HCT116 (cell line): ENCODE measurements around the gene CNTN5. TPM values are rescaled to one million over a fixed set of nuclear protein-coding genes. Genes with fewer than 3 reads are reported as not detected.

Experiments used
- ATAC-seq: fragments of 200-7000 bp; cut with Tn5 transposase; 2 replicates; pipeline ENCODE4 v1.9.1; 2020; ENCODE audit warnings: mild to moderate bottlenecking, moderate library complexity
- BruUV-seq: library from RNA; stranded (reverse); fragments of 400-500 nt; replicated peaks from 2 replicates; lab custom pipeline; 2021; lab: Mats Ljungman, UMichigan
- CTCF ChIA-PET: fragments of 300-600 bp; sonication (Branson Sonifier 250); formaldehyde crosslinking; loops from one replicate; lab custom pipeline; 2021; ENCODE audit warnings: antibody characterized with exemption; lab: Charles Lee
- POLR2A ChIA-PET: fragments of 300-600, 350-600 bp; sonication (Branson Sonifier 250); formaldehyde crosslinking; loops from one replicate; lab custom pipeline; 2021; ENCODE audit warnings: antibody characterized with exemption; lab: Charles Lee
- RAD21 ChIA-PET, 2 experiments: fragments of 300-600 bp; sonication (Branson Sonifier 250); formaldehyde crosslinking; loops; one replicate each; lab custom pipeline; 2023; ENCODE audit warnings: low total read pairs in 2 of 2; ENCODE audit not compliant: uncharacterized antibody in 2 of 2, unreplicated experiment in 2 of 2, low non-redundant PET in 1 of 2; lab: Charles Lee
- DNase-seq: peaks from one replicate; pipeline ENCODE4 v3.0.0-alpha.2; 2010; ENCODE audit warnings: low read depth, low spot score
- H2AFZ ChIP-seq: fragments of 200-600 bp; shearing (Covaris generic), sonication (generic); 2 replicates; pipeline ENCODE4 v1.6.1; 2017; ENCODE audit warnings: low read depth, mixed run types, mixed read lengths, antibody characterized with exemption, low read length; ENCODE audit not compliant: poor library complexity, severe bottlenecking
- H3K27ac ChIP-seq: 2 replicates; pipeline ENCODE4 v1.5.1; 2012; ENCODE audit warnings: low read depth, low read length
- H3K27me3 ChIP-seq: fragments of 200-600 bp; sonication (generic); 2 replicates; pipeline ENCODE4 v1.6.1; 2016; ENCODE audit warnings: mixed run types, low read length, mixed read lengths; ENCODE audit not compliant: insufficient read depth
- H3K36me3 ChIP-seq, 2 experiments: fragments of 200-500 bp in 1 of 2; fragments of 200-600 bp in 1 of 2; sonication (Bioruptor generic) in 1 of 2; sonication (generic) in 1 of 2; 2 replicates each; pipeline versions ENCODE4 v1.5.1 to v1.6.1; 2014 to 2016; ENCODE audit warnings: low read length in 2 of 2, inconsistent platforms in 1 of 2, mixed read lengths in 1 of 2, mixed run types in 1 of 2; ENCODE audit not compliant: insufficient read depth in 2 of 2, control insufficient read depth in 1 of 2
- H3K4me1 ChIP-seq, 2 experiments: fragments of 200-600 bp in 1 of 2; sonication (generic) in 1 of 2; 2 replicates each; pipeline versions ENCODE4 v1.5.1 to v1.6.1; 2012 to 2017; ENCODE audit warnings: low read length in 2 of 2, inconsistent platforms in 1 of 2, mild to moderate bottlenecking in 1 of 2, mixed read lengths in 1 of 2, mixed run types in 1 of 2, moderate library complexity in 1 of 2; ENCODE audit not compliant: insufficient read depth in 2 of 2, control insufficient read depth in 1 of 2
- H3K4me2 ChIP-seq: fragments of 200-600 bp; sonication (generic); 2 replicates; pipeline ENCODE4 v1.6.1; 2017; ENCODE audit warnings: mixed run types, low read length, mixed read lengths
- H3K4me3 ChIP-seq, 2 experiments: fragments of 200-600 bp in 1 of 2; sonication (generic) in 1 of 2; replicated peaks in 1 of 2; 2 replicates each; pipeline ENCODE4 v1.5.1; 2011 to 2016; ENCODE audit warnings: low read length in 2 of 2, control low read depth in 1 of 2, low read depth in 1 of 2, mild to moderate bottlenecking in 1 of 2, mixed read lengths in 1 of 2, mixed run types in 1 of 2
- H3K79me2 ChIP-seq: fragments of 200-600 bp; sonication (generic); 2 replicates; pipeline ENCODE4 v1.6.1; 2017; ENCODE audit warnings: mild to moderate bottlenecking, mixed run types, low read length, moderate library complexity, mixed read lengths; ENCODE audit not compliant: insufficient read depth
- H3K9ac ChIP-seq: fragments of 200-600 bp; sonication (generic); 2 replicates; pipeline ENCODE4 v1.6.1; 2016; ENCODE audit warnings: low read length, mixed read lengths
- H3K9me2 ChIP-seq: fragments of 200-600 bp; sonication (generic), shearing (Covaris generic); 2 replicates; pipeline ENCODE4 v1.6.1; 2017; ENCODE audit warnings: mixed run types, mild to moderate bottlenecking, moderate library complexity; ENCODE audit not compliant: insufficient read depth
- H3K9me3 ChIP-seq, 2 experiments: fragments of 200-500 bp in 1 of 2; fragments of 200-600 bp in 1 of 2; sonication (Bioruptor generic) in 1 of 2; sonication (generic) in 1 of 2; 2 replicates each; pipeline ENCODE4 v1.6.1; 2014 to 2017; ENCODE audit warnings: low read length in 2 of 2, mixed read lengths in 2 of 2, inconsistent platforms in 1 of 2, low read depth in 1 of 2, mild to moderate bottlenecking in 1 of 2, mixed run types in 1 of 2, moderate library complexity in 1 of 2; ENCODE audit not compliant: control insufficient read depth in 1 of 2, insufficient read depth in 1 of 2
- H4K20me1 ChIP-seq: fragments of 200-600 bp; sonication (generic), shearing (Covaris generic); 2 replicates; pipeline ENCODE4 v1.6.1; 2017; ENCODE audit warnings: mixed run types, mild to moderate bottlenecking, moderate library complexity; ENCODE audit not compliant: insufficient read depth
- ATF3 ChIP-seq: IDR thresholded peaks from 2 replicates; pipeline ENCODE4 v1.6.1; 2012
- CBX3 ChIP-seq: IDR thresholded peaks from 2 replicates; pipeline ENCODE4 v1.6.1; 2012; ENCODE audit warnings: low read depth
- CEBPB ChIP-seq: IDR thresholded peaks from 2 replicates; pipeline ENCODE4 v1.6.1; 2012; ENCODE audit warnings: low read depth
- EGR1 ChIP-seq: IDR thresholded peaks from 2 replicates; pipeline ENCODE4 v1.6.1; 2012; ENCODE audit warnings: low read depth
- ELF1 ChIP-seq: IDR thresholded peaks from 2 replicates; pipeline ENCODE4 v1.6.1; 2012; ENCODE audit warnings: low read depth, borderline replicate concordance
- EZH2 ChIP-seq: fragments of 200-600 bp; sonication (generic); IDR thresholded peaks from 2 replicates; pipeline ENCODE4 v1.6.1; 2017; ENCODE audit warnings: antibody characterized with exemption, mixed run types
- EZH2phosphoT487 ChIP-seq: fragments of 200-600 bp; IDR thresholded peaks from 2 replicates; pipeline ENCODE4 v1.6.1; 2018; ENCODE audit warnings: antibody characterized with exemption, borderline replicate concordance
- FOSL1 ChIP-seq: IDR thresholded peaks from 2 replicates; pipeline ENCODE4 v1.6.1; 2012; ENCODE audit warnings: low read depth
- JUND ChIP-seq: IDR thresholded peaks from 2 replicates; pipeline ENCODE4 v1.6.1; 2012
- MAX ChIP-seq: IDR thresholded peaks from 2 replicates; pipeline ENCODE4 v1.6.1; 2012
- REST ChIP-seq: IDR thresholded peaks from 2 replicates; pipeline ENCODE4 v1.6.1; 2012; ENCODE audit warnings: low read depth
- SIN3A ChIP-seq: IDR thresholded peaks from 2 replicates; pipeline ENCODE4 v1.6.1; 2012; ENCODE audit warnings: low read depth
- SP1 ChIP-seq: IDR thresholded peaks from 2 replicates; pipeline ENCODE4 v1.6.1; 2012; ENCODE audit warnings: low read depth
- SRF ChIP-seq: IDR thresholded peaks from 2 replicates; pipeline ENCODE4 v1.6.1; 2012; ENCODE audit warnings: low read depth
- TCF7L2 ChIP-seq: IDR thresholded peaks from 2 replicates; pipeline ENCODE4 v1.7.0; 2011; ENCODE audit warnings: borderline replicate concordance, inconsistent platforms; ENCODE audit not compliant: insufficient read depth, insufficient read length; ENCODE audit errors: extremely low read depth
- YY1 ChIP-seq: IDR thresholded peaks from 2 replicates; pipeline ENCODE4 v1.6.1; 2011; ENCODE audit warnings: low read length, low read depth, moderate library complexity, mild to moderate bottlenecking; ENCODE audit not compliant: insufficient replicate concordance; ENCODE audit errors: extremely low read depth
- ZBTB33 ChIP-seq: IDR thresholded peaks from 2 replicates; pipeline ENCODE4 v1.6.1; 2011; ENCODE audit warnings: mild to moderate bottlenecking, low read length, moderate library complexity; ENCODE audit not compliant: insufficient replicate concordance; ENCODE audit errors: extremely low read depth
- ZFX ChIP-seq: fragments of 450-650 bp; IDR thresholded peaks from 2 replicates; pipeline ENCODE4 v1.6.1; 2017
- intact Hi-C: fragments of 100-400 bp; cut with micrococcal nuclease; formaldehyde crosslinking; loops from 2 replicates; pipeline ENCODE4 v1.10.0; 2022
- total RNA-seq: library from RNA; stranded (reverse); gene quantifications from one replicate; pipeline ENCODE4 v1.2.1, GENCODE V29; 2021; ENCODE audit not compliant: unreplicated experiment

CNTN5 gene
- total RNA-seq, 1 experiment from 2014 or later = not detected

- ChIA-PET POLR2A (no interaction called here), RAD21 (no interaction called here), CTCF (no interaction called here)
- Histone ChIP-seq H3K27ac (no peak overlapping the region), H3K4me1 (no peaks in the 10 kb centered on the region), H3K36me3 (no peaks in the 10 kb centered on the region), H3K79me2 (no peaks in the 10 kb centered on the region), H2AFZ (no peak overlapping the region), H3K9me2 (no peaks in the 10 kb centered on the region), H3K9ac (no peak overlapping the region), H3K9me3 (no peaks in the 10 kb centered on the region), H4K20me1 (no peaks in the 10 kb centered on the region), H3K4me3 (no peak overlapping the region), H3K4me2 (no peak overlapping the region), H3K27me3 (no peaks in the 10 kb centered on the region)
- DNase-seq (no peak), ATAC-seq (no peak)
- TF ChIP-seq SRF = no peak
- TF ChIP-seq ZBTB33 = no peak
- TF ChIP-seq ATF3 = no peak
- no peak for TF ChIP-seq SP1
- TF ChIP-seq MAX = no peak
- TF ChIP-seq TCF7L2 = no peak
- TF ChIP-seq SIN3A = no peak
- TF ChIP-seq ZFX = no peak
- no peak for TF ChIP-seq CBX3
- TF ChIP-seq REST = no peak
- TF ChIP-seq EZH2phosphoT487 = no peak
- no peak for TF ChIP-seq JUND
- no peak for TF ChIP-seq YY1
- TF ChIP-seq EGR1 = no peak
- TF ChIP-seq EZH2 = no peak
- TF ChIP-seq FOSL1 = no peak
- no peak for TF ChIP-seq ELF1
- TF ChIP-seq CEBPB = no peak
- intact Hi-C loops = no loop called here
- no TSS peak for BruUV-seq
Measured at GRCh38 chr11:100359281-100359680, 1338.5 kb downstream of the CNTN5 start.
